ENCODE data around the gene MSRB1.

The MSRB1 gene

DNA sequence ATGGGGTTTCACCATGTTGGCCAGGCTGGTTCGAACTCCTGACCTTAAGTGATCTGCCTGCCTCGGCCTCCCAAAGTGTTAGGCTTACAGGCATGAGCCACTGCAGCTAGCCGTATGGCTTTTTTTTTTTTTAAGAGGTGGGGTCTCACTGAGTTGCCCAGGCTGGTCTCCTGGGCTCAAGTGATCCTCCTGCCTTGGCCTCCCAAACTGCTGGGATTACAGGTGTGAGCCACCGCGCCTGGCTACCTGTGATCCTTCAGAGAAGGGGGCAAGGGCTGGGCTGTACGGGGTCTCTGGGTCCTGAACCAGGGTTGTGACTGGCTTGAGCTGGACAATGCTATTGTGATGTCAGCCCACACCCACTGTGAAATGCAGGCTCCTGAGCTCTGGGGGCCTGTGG lies 23.5 kb upstream of the MSRB1 start, which contains the start of gene RNF151:
Gene RNF151, plus strand, starts transcription at position 397 of the 400 bp plus-strand sequence. CDS start 26 bp downstream, outside the sequence.
- H3F3A ChIP-seq (ENCODE audit: control insufficient read depth, insufficient read depth) = peaks cover 35% of the 10 kb centered on the region
- H3K4me2 ChIP-seq (ENCODE audit: low read length) = peak within 1 kb of the TSS; percentile 94
- H3K9me3 ChIP-seq (ENCODE audit: control insufficient read depth, insufficient read depth, low read length) = no peaks in the 10 kb centered on the region
- peaks cover 58% of the 10 kb centered on the region for H3K79me2 ChIP-seq (ENCODE audit: control insufficient read depth, low read length)
- peaks cover 35% of the 10 kb centered on the region for H3K4me1 ChIP-seq (ENCODE audit: control insufficient read depth, low read length)
- no peak for TF ChIP-seq EZH2phosphoT487 (IDR thresholded peaks at IDR 0.05; ENCODE audit: borderline replicate concordance, low read length)
- no peak for TF ChIP-seq CTCF (IDR thresholded peaks at IDR 0.05; ENCODE audit: low read depth, low read length, poor library complexity, severe bottlenecking)
- H3K4me3 ChIP-seq (ENCODE audit: low read length) = peak within 1 kb of the TSS; percentile 100
- no peaks in the 10 kb centered on the region for H3K27me3 ChIP-seq (ENCODE audit: control insufficient read depth, low read length)
- peaks cover 57% of the 10 kb centered on the region for H3K36me3 ChIP-seq (ENCODE audit: control insufficient read depth, low read length)
- no peaks in the 10 kb centered on the region for H3K9me2 ChIP-seq (replicated peaks; ENCODE audit: control insufficient read depth, low read length)
- peak within 1 kb of the TSS; percentile 54; the same call in 1 of the 2 replicates for H3K27ac ChIP-seq (ENCODE audit: low read depth, low read length)
- H4K20me1 ChIP-seq (ENCODE audit: control insufficient read depth, insufficient read depth, low read depth, low read length) = peaks cover 10% of the 10 kb centered on the region

DNA sequence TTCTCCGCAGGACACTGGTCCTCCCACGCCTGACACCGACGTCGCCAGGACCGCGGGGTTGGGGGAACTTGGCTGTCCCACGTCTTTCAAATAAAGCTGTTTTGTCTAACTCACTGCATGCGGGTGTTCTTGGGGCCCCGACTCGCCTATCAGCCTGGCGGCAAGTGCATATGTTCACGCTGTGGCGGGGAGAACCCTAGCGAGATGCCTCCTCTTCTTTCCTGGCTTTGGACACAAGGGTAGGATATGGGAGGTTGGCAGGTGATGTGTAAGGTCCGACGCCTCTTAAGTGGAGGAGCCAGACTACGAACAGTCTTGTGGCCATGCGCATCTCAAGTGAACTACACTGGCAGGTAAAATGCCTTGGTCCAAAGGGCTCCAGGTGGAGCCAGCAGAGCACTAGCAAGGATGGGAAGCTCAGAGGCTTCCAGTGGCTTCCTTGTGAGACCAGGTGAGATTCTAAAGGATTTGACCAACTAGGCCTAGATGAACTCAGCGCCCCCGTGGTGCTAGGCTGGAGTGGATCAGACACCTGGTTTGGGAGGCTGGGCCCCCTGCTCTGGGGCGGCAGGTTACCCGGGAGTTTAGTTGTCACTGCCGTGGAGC lies 22.5 kb upstream of the MSRB1 start:
- Histone ChIP-seq H3K36me3 (ENCODE audit: control insufficient read depth, low read length) (peaks cover 64% of the 10 kb centered on the region), H4K20me1 (ENCODE audit: control insufficient read depth, insufficient read depth, low read depth, low read length) (peaks cover 10% of the 10 kb centered on the region), H3K9me3 (ENCODE audit: control insufficient read depth, insufficient read depth, low read length) (no peaks in the 10 kb centered on the region), H3K79me2 (ENCODE audit: control insufficient read depth, low read length) (peaks cover 56% of the 10 kb centered on the region), H3K4me3 (ENCODE audit: low read length) (peak overlapping the region; percentile 100), H3K4me1 (ENCODE audit: control insufficient read depth, low read length) (peaks cover 35% of the 10 kb centered on the region), H3K9me2 (replicated peaks; ENCODE audit: control insufficient read depth, low read length) (no peaks in the 10 kb centered on the region), H3K4me2 (ENCODE audit: low read length) (peak overlapping the region; percentile 94), H3F3A (ENCODE audit: control insufficient read depth, insufficient read depth) (peaks cover 44% of the 10 kb centered on the region), H3K27ac (ENCODE audit: low read depth, low read length) (peak overlapping the region; percentile 54), H3K27me3 (ENCODE audit: control insufficient read depth, low read length) (no peaks in the 10 kb centered on the region)
- TF ChIP-seq EZH2phosphoT487 (IDR thresholded peaks at IDR 0.05; ENCODE audit: borderline replicate concordance, low read length) = no peak
- TF ChIP-seq CTCF (IDR thresholded peaks at IDR 0.05; ENCODE audit: low read depth, low read length, poor library complexity, severe bottlenecking) = no peak

- TF ChIP-seq CTCF (IDR thresholded peaks at IDR 0.05; ENCODE audit: low read depth, low read length, poor library complexity, severe bottlenecking) (no peak), EZH2phosphoT487 (IDR thresholded peaks at IDR 0.05; ENCODE audit: borderline replicate concordance, low read length) (no peak)
- Histone ChIP-seq H3K9me2 (replicated peaks; ENCODE audit: control insufficient read depth, low read length) (no peaks in the 10 kb centered on the region), H4K20me1 (ENCODE audit: control insufficient read depth, insufficient read depth, low read depth, low read length) (peaks cover 10% of the 10 kb centered on the region), H3K79me2 (ENCODE audit: control insufficient read depth, low read length) (peaks cover 63% of the 10 kb centered on the region), H3K4me1 (ENCODE audit: control insufficient read depth, low read length) (peaks cover 36% of the 10 kb centered on the region), H3K4me3 (ENCODE audit: low read length) (peak within 1 kb of the TSS; percentile 100), H3K27ac (ENCODE audit: low read depth, low read length) (peak within 1 kb of the TSS; percentile 91), H3K27me3 (ENCODE audit: control insufficient read depth, low read length) (no peaks in the 10 kb centered on the region), H3K4me2 (ENCODE audit: low read length) (peak within 1 kb of the TSS; percentile 99), H3K9me3 (ENCODE audit: control insufficient read depth, insufficient read depth, low read length) (no peaks in the 10 kb centered on the region), H3K36me3 (ENCODE audit: control insufficient read depth, low read length) (peaks cover 71% of the 10 kb centered on the region), H3F3A (ENCODE audit: control insufficient read depth, insufficient read depth) (peaks cover 43% of the 10 kb centered on the region)
These were observed 21.8 kb upstream of the MSRB1 start, which contains the start of gene RPS2 for GRCh38 chr16:1964506-1965395. Gene RPS2 (minus strand): TSS chr16:1964826. CDS start chr16:1964625, 201 bp downstream.

Data from DOHH2 (cell line).